Lower leg skin (tissue), 3 donors: Measurements from ENCODE around the gene KAT2B.

Experiments used
- CTCF ChIP-seq, 3 donors: fragments of 450-650 bp; IDR thresholded peaks; one replicate each; pipeline ENCODE4 v1.5.1; 2016; ENCODE audit warnings: antibody characterized with exemption in 3 of 3, mild to moderate bottlenecking in 3 of 3, moderate library complexity in 2 of 3
- POLR2A ChIP-seq, 2 donors: fragments of 450-650 bp; IDR thresholded peaks; one replicate each; pipeline ENCODE4 v1.6.1; 2016 to 2017; ENCODE audit warnings: antibody characterized with exemption in 2 of 2, mild to moderate bottlenecking in 1 of 2, moderate library complexity in 1 of 2

GRCh38 chr3:20056725-20057611 is 16.7 kb downstream of the KAT2B start:
- TF ChIP-seq POLR2A (IDR thresholded peaks at IDR 0.05), result no peak
- TF ChIP-seq CTCF (IDR thresholded peaks at IDR 0.05), result no peak
